ENCODE data around the gene NSG2. TPM values are rescaled to one million over a fixed set of nuclear protein-coding genes. Genes with fewer than 3 reads are reported as not detected.

The NSG2 gene
- total and polyA plus RNA-seq, 2 donors (not counting 1 experiment from before 2014, with no cell fraction given) = not detected

- Histone ChIP-seq H3K27ac (ENCODE audit: low read length in 2 of 2) (no peak overlapping the region), H3K9ac (ENCODE audit: low read length) (no peak overlapping the region), H2AFZ (ENCODE audit: insufficient read depth, low read depth, low read length, poor library complexity, severe bottlenecking) (no peak overlapping the region), H4K20me1 (ENCODE audit: control insufficient read depth, insufficient read depth, low read length, poor library complexity, severe bottlenecking) (no peaks in the 10 kb centered on the region), H3K4me1 (ENCODE audit: control insufficient read depth in 2 of 2, insufficient read depth in 2 of 2, low read length in 2 of 2) (no peaks in the 10 kb centered on the region), H3K36me3 (replicated peaks in 1 of 2; ENCODE audit: control extremely low read depth in 1 of 2, control insufficient read depth in 1 of 2, extremely low read depth in 1 of 2, insufficient read depth in 2 of 2, low read length in 1 of 2) (no peaks in the 10 kb centered on the region), H3K4me2 (replicated peaks; ENCODE audit: low read depth, low read length, poor library complexity, severe bottlenecking) (no peak overlapping the region), H3K27me3 (replicated peaks in 1 of 4; ENCODE audit: control extremely low read depth in 1 of 4, control insufficient read depth in 3 of 4, insufficient read depth in 4 of 4, low read length in 3 of 4) (peaks cover 0 to 8% (median 6%) of the 10 kb centered on the region in 4 experiments), H3K4me3 (ENCODE audit: control extremely low read depth in 1 of 5, extremely low read depth in 1 of 5, insufficient read depth in 1 of 5, low read depth in 2 of 5, low read length in 4 of 5) (no peak overlapping the region), H3K9me3 (ENCODE audit: control extremely low read depth in 1 of 3, control insufficient read depth in 2 of 3, insufficient read depth in 1 of 3, low read length in 2 of 3) (no peaks in the 10 kb centered on the region), H3K79me2 (ENCODE audit: control insufficient read depth, insufficient read depth, low read length) (no peaks in the 10 kb centered on the region)
- H3K27ac Mint-ChIP-seq = no peak overlapping the region
- ATAC-seq (ENCODE audit: low read depth) (no peak), DNase-seq (no peak)
- H3K4me3 Mint-ChIP-seq = no peak overlapping the region
- H3K27me3 Mint-ChIP-seq = peaks cover 21% of the 10 kb centered on the region
- H3K4me1 Mint-ChIP-seq = no peaks in the 10 kb centered on the region
- TF ChIP-seq EZH2 (IDR thresholded peaks at IDR 0.05; ENCODE audit: borderline replicate concordance, insufficient read depth, low read depth, low read length, poor library complexity, severe bottlenecking) = no peak
- CTCF ChIA-PET = no interaction called here
- POLR2A ChIA-PET = no interaction called here
- intact Hi-C loops (cut with micrococcal nuclease) = no loop called here
- no CpG with 5 or more reads among the region's 1 CpG for WGBS (ENCODE audit: insufficient coverage)
- no peaks in the 10 kb centered on the region for H3K9me3 Mint-ChIP-seq (ENCODE audit: insufficient read depth)
These were observed 13.7 kb downstream of the NSG2 start for GRCh38 chr5:174059247-174059646.

DNA sequence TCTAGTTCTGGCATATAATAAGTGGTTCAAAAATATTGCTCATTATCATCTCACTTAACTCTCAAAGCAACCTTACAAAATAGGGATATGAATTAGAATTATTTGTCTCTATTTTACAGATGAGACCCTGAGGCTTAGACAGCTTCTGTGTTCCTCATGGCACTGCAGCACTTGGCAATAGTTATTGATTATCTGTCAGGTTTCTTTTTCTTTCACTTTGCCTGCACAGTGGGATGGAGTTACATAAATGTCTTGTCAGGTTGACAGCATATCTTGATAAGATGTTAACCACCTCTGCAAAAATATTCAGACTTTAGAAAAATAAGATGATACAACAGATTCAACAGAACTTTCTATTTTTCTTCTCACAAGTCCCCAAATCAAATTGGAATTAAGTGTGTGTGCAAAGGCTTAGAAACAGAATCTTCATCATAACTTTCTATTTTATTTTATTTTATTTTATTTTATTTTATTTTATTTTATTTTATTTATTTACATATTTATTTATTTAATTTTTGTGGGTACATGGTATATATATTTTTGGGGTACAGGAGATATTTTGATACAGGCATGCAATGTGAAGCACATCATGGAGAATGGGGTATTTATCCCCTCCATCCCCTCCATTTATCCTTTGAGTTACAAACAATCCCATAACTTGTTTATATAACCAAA is 17.7 kb downstream of the NSG2 start:
- POLR2A ChIA-PET = no interaction called here
- Histone ChIP-seq H3K4me1 (ENCODE audit: control insufficient read depth in 2 of 2, insufficient read depth in 2 of 2, low read length in 2 of 2) (no peaks in the 10 kb centered on the region), H2AFZ (ENCODE audit: insufficient read depth, low read depth, low read length, poor library complexity, severe bottlenecking) (no peak overlapping the region), H3K9me3 (ENCODE audit: control extremely low read depth in 1 of 3, control insufficient read depth in 2 of 3, insufficient read depth in 1 of 3, low read length in 2 of 3) (peaks cover 0 to 3% (median 0%) of the 10 kb centered on the region in 3 donors), H3K4me3 (ENCODE audit: control extremely low read depth in 1 of 5, extremely low read depth in 1 of 5, insufficient read depth in 1 of 5, low read depth in 2 of 5, low read length in 4 of 5) (no peak overlapping the region), H3K36me3 (replicated peaks in 1 of 2; ENCODE audit: control extremely low read depth in 1 of 2, control insufficient read depth in 1 of 2, extremely low read depth in 1 of 2, insufficient read depth in 2 of 2, low read length in 1 of 2) (no peaks in the 10 kb centered on the region), H3K4me2 (replicated peaks; ENCODE audit: low read depth, low read length, poor library complexity, severe bottlenecking) (no peak overlapping the region), H3K27ac (ENCODE audit: low read length in 2 of 2) (no peak overlapping the region), H3K27me3 (replicated peaks in 1 of 4; ENCODE audit: control extremely low read depth in 1 of 4, control insufficient read depth in 3 of 4, insufficient read depth in 4 of 4, low read length in 3 of 4) (peaks cover 0 to 8% (median 6%) of the 10 kb centered on the region in 4 experiments), H4K20me1 (ENCODE audit: control insufficient read depth, insufficient read depth, low read length, poor library complexity, severe bottlenecking) (no peaks in the 10 kb centered on the region), H3K79me2 (ENCODE audit: control insufficient read depth, insufficient read depth, low read length) (no peaks in the 10 kb centered on the region), H3K9ac (ENCODE audit: low read length) (no peak overlapping the region)
- TF ChIP-seq EZH2 (IDR thresholded peaks at IDR 0.05; ENCODE audit: borderline replicate concordance, insufficient read depth, low read depth, low read length, poor library complexity, severe bottlenecking) (no peak), CTCF (IDR thresholded peaks at IDR 0.05) (no peak)
- Mint-ChIP-seq H3K27ac (no peak overlapping the region), H3K9me3 (ENCODE audit: insufficient read depth) (no peaks in the 10 kb centered on the region), H3K4me1 (no peaks in the 10 kb centered on the region), H3K27me3 (peaks cover 29% of the 10 kb centered on the region), H3K4me3 (no peak overlapping the region)
- DNase-seq (no peak), ATAC-seq (ENCODE audit: low read depth) (no peak)
- intact Hi-C loops (cut with micrococcal nuclease) = no loop called here
- CTCF ChIA-PET = no interaction called here

All from B cell (primary cell).